Uterus (tissue), 4 donors: Measurements from ENCODE around the gene EXOC4. TPM values are rescaled to one million over a fixed set of nuclear protein-coding genes. Genes with fewer than 3 reads are reported as not detected.
"Not testable (repeated sequence)": the region's sequence is repeated elsewhere in the genome, so short reads cannot be mapped to it uniquely, and the experiment has no call there.

Source experiments
- DNase-seq, 2 donors: peaks; one replicate each; pipeline ENCODE4 v3.0.0-alpha.2; 2019 to 2020
- H3K27ac ChIP-seq, 2 donors: fragments of 200-600 bp; sonication (generic); 1 replicate in 1 of 2; 2 replicates in 1 of 2; pipeline ENCODE4 v1.5.1; 2016 to 2018
- H3K27me3 ChIP-seq, 2 donors: fragments of 200-600 bp; sonication (generic); one replicate each; pipeline ENCODE4 v1.5.1; 2018 to 2019; ENCODE audit warnings: control low read depth in 1 of 2
- H3K36me3 ChIP-seq, 2 donors: fragments of 200-600 bp; sonication (generic); one replicate each; pipeline ENCODE4 v1.5.1; 2019; ENCODE audit warnings: control low read depth in 1 of 2
- H3K4me1 ChIP-seq, 2 donors: fragments of 200-600 bp; sonication (generic); one replicate each; pipeline ENCODE4 v1.5.1; 2018 to 2019; ENCODE audit warnings: control low read depth in 1 of 2
- H3K4me3 ChIP-seq, 2 donors: fragments of 200-600 bp; sonication (generic); 1 replicate in 1 of 2; 2 replicates in 1 of 2; pipeline ENCODE4 v1.5.1; 2018 to 2019; ENCODE audit warnings: mild to moderate bottlenecking in 1 of 2
- H3K9me3 ChIP-seq, 2 donors: fragments of 200-600 bp; sonication (generic); one replicate each; pipeline ENCODE4 v1.5.1; 2019; ENCODE audit warnings: control low read depth in 1 of 2
- CTCF ChIP-seq, 4 experiments: fragments of 200-600 bp in 2 of 4; fragments of 450-650 bp in 2 of 4; sonication (generic) in 2 of 4; IDR thresholded peaks; one replicate each; pipeline ENCODE4 v1.5.1; 2016 to 2019; ENCODE audit warnings: antibody characterized with exemption in 4 of 4, mild to moderate bottlenecking in 2 of 4, moderate library complexity in 1 of 4
- POLR2A ChIP-seq, 2 donors: fragments of 450-650 bp; IDR thresholded peaks; one replicate each; pipeline ENCODE4 v1.6.1; 2016; ENCODE audit warnings: antibody characterized with exemption in 2 of 2, mild to moderate bottlenecking in 1 of 2, moderate library complexity in 1 of 2
- intact Hi-C: fragments of 100-400 bp; cut with DNase I; formaldehyde crosslinking; loops from one replicate; pipeline ENCODE4 v1.15.1; 2023; ENCODE audit warnings: low total_unique reads
- total RNA-seq, 4 donors: library from RNA; depleted of rRNA in 3 of 4; stranded (reverse); fragments of >200 nt in 3 of 4; gene quantifications; one replicate each; pipeline versions ENCODE4 v1.1.0 to v1.2.4, GENCODE V29; 2014 to 2023
- donor health status: DM: yes; HTN: yes; CAD: no.

EXOC4 gene
- total RNA-seq, 4 donors from 2014 or later: 27.2 to 126 (median 65.4) TPM

DNA sequence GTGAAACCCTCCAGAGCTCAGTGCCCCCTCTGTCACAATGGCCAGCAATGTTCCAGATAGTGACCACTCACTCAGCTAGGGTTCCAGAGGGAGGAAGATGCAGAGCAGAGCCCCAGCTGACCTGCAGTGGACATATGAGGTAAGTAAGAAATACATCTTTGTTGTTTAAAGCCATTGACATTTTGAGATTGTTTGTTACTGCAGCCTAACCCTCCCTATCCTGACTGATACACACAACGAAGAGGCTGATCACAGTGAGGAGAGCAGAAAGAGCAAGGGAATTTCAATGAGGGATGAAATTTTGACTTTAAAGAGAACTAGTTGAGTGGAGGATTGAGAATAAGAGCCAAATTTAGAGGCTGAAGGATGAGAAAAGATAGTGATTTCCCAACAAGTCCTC is 822.9 kb downstream of the EXOC4 start:
- intact Hi-C loops: no loop called here
- no peaks in the 10 kb centered on the region for H3K9me3 ChIP-seq
- no peak overlapping the region for H3K27ac ChIP-seq
- TF ChIP-seq CTCF (IDR thresholded peaks at IDR 0.05) (no peak), POLR2A (IDR thresholded peaks at IDR 0.05) (no peak)
- no peaks in the 10 kb centered on the region for H3K36me3 ChIP-seq
- no peak for DNase-seq
- no peak overlapping the region for H3K4me3 ChIP-seq
- H3K27me3 ChIP-seq: no peaks in the 10 kb centered on the region
- no peaks in the 10 kb centered on the region for H3K4me1 ChIP-seq

DNA sequence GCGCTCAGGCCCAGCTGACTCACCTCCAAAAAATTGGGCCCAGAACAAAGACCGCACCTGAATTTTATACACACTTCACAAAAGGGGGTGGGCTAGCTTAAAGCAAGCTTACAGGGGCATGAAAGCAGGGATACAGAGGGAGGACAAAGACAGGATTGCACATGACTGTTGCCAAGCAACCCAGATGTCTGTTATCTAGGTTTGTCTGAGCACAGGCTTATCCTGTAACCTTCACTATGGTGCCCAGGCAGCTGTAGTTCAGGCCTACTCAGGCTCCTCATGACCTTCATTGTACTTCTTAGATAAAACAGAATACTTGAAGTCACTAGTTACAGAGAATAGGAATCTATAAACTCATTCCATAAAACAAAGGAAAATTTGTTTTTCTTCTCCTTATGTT is 824.7 kb downstream of the EXOC4 start:
- H3K4me1 ChIP-seq, H3K4me3 ChIP-seq, H3K27ac ChIP-seq, H3K9me3 ChIP-seq, intact Hi-C loops, DNase-seq, H3K27me3 ChIP-seq, H3K36me3 ChIP-seq: not testable (repeated sequence)

DNA sequence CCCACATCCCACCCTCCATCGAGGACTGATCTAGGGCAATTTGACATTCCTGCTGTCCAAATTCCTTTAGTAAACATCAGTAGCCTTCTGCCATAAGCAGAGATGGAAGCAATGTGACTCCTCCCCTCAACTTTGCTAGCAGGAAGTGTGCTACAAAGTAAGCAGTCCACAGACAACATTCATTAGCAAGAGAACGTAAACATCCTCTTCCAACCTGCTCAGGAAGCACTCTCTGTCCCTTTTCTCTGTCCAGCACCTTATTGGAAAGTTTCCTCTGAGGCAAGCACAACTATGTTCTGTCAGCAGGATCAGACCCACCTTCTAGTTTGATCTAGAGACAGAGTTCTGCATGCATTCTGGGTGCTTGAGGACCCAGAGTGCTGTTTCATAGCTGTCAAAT is 826.1 kb downstream of the EXOC4 start:
- Histone ChIP-seq H3K27me3 (no peaks in the 10 kb centered on the region), H3K4me3 (no peak overlapping the region), H3K36me3 (no peaks in the 10 kb centered on the region), H3K4me1 (no peaks in the 10 kb centered on the region), H3K27ac (no peak overlapping the region), H3K9me3 (no peaks in the 10 kb centered on the region)
- no peak for DNase-seq
- intact Hi-C loops: no loop called here
- TF ChIP-seq POLR2A (IDR thresholded peaks at IDR 0.05): no peak
- TF ChIP-seq CTCF (IDR thresholded peaks at IDR 0.05): no peak

DNA sequence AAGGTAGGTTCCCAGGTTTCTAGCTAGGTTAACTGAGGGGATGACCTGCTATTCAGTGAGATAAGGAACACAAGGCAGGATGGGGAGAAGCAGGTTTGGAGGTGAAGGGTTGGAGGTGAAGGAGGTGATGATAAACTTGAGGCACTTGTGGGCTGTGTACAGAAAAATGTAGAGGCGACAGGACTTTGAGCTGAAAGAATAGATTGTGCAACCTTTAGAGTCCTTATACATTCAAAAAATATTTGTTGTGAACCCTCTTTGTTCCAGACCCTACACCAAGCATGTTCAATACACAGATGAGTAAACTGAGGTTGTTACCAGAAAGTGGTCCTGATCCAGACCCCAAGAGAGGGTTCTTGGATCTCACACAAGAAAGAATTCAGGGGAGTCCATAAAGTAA is 828.8 kb downstream of the EXOC4 start:
- intact Hi-C loops: no loop called here
- no peaks in the 10 kb centered on the region for H3K27me3 ChIP-seq
- TF ChIP-seq CTCF (IDR thresholded peaks at IDR 0.05) (no peak), POLR2A (IDR thresholded peaks at IDR 0.05) (no peak)
- H3K9me3 ChIP-seq: no peaks in the 10 kb centered on the region
- DNase-seq: no peak
- H3K27ac ChIP-seq: no peak overlapping the region
- no peaks in the 10 kb centered on the region for H3K36me3 ChIP-seq
- no peaks in the 10 kb centered on the region for H3K4me1 ChIP-seq
- H3K4me3 ChIP-seq: no peak overlapping the region

DNA sequence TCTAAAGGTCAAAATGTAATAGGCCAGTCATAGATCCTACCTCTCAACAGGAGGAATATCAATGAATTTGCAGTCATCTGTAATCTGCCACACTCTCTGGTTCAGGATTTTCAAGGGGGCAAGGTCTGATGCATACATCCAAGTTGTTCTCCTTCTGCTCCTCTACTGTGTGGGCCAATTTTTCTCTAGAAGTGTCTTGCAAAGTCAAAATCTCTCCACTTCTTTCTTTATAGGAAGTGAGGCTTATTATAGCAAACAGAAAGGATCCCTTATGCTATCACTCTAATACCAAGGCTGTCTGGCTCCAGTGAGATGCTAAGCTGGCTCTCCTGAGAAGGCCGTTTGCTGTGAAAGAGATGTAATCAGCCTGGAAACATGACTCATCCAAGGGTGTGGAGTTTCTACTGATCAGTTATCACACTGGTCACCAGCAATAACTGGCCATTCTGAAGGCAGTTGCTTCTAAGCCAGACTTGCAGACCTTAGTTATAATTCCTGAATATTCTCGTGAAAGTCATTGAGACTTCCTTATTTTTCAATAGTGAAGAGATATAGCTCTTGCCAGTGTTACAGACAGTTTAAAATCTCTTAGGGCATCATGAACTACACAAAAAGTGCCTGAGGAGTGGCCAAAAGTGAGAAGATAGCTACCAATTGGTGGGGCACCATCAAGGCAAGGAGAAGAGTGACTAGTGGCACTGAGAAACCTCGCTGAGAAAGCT is 831.0 kb downstream of the EXOC4 start:
- TF ChIP-seq POLR2A (IDR thresholded peaks at IDR 0.05): no peak
- no peak for TF ChIP-seq CTCF (IDR thresholded peaks at IDR 0.05)
- H3K36me3 ChIP-seq: no peaks in the 10 kb centered on the region
- H3K4me3 ChIP-seq: no peak overlapping the region
- no peaks in the 10 kb centered on the region for H3K4me1 ChIP-seq
- no peaks in the 10 kb centered on the region for H3K27me3 ChIP-seq
- intact Hi-C loops: no loop called here
- no peak for DNase-seq
- peaks cover 0 to 3% of the 10 kb centered on the region in 2 donors for H3K9me3 ChIP-seq
- no peak overlapping the region for H3K27ac ChIP-seq
